Superior temporal gyrus (tissue), 1 donor: Measurements from ENCODE around the gene SCGB1D4.
A peak's percentile ranks its signal among the peaks of the same experiment; 100 is the strongest.
"Not testable (repeated sequence)": the region's sequence is repeated elsewhere in the genome, so short reads cannot be mapped to it uniquely, and the experiment has no call there.

Source experiments
- DNase-seq: peaks from one replicate; pipeline ENCODE4 v3.0.0-alpha.2; 2016; ENCODE audit errors: extremely low spot score

Gene SCGB1D4

GRCh38 chr11:62298975-62299374, at the start of gene SCGB1D4:
Gene SCGB1D4 (minus strand): TSS chr11:62299075. CDS start chr11:62299010, 65 bp downstream.
- no peak for DNase-seq

GRCh38 chr11:62345861-62346260, 47.0 kb upstream of the SCGB1D4 start:
- DNase-seq = no peak

- DNase-seq = no peak
These were observed 45.3 kb upstream of the SCGB1D4 start for GRCh38 chr11:62344210-62344609.

GRCh38 chr11:62343646-62344190, 44.8 kb upstream of the SCGB1D4 start:
- DNase-seq = not testable (repeated sequence)

- DNase-seq = no peak
These were observed 42.7 kb upstream of the SCGB1D4 start for GRCh38 chr11:62341588-62341987.

- DNase-seq = peak; percentile 93
These were observed 41.5 kb upstream of the SCGB1D4 start for GRCh38 chr11:62340269-62340901.

GRCh38 chr11:62338218-62338617, 39.3 kb upstream of the SCGB1D4 start:
- peak; percentile 42 for DNase-seq

- DNase-seq = peak; percentile 88
These were observed 38.7 kb upstream of the SCGB1D4 start, which contains the start of gene ASRGL1 for GRCh38 chr11:62337303-62338181. Gene ASRGL1 (plus strand): TSS chr11:62337448. CDS start chr11:62337978, 530 bp downstream.

- not testable (repeated sequence) for DNase-seq
These were observed 38.1 kb upstream of the SCGB1D4 start for GRCh38 chr11:62336949-62337302.

GRCh38 chr11:62333768-62334167, 34.9 kb upstream of the SCGB1D4 start:
- DNase-seq = no peak

GRCh38 chr11:62331264-62331663, 32.4 kb upstream of the SCGB1D4 start:
- DNase-seq = not testable (repeated sequence)

GRCh38 chr11:62327541-62327940, 28.7 kb upstream of the SCGB1D4 start:
- DNase-seq = not testable (repeated sequence)

GRCh38 chr11:62326719-62327118, 27.8 kb upstream of the SCGB1D4 start:
- DNase-seq = not testable (repeated sequence)

- DNase-seq = not testable (repeated sequence)
These were observed 26.9 kb upstream of the SCGB1D4 start for GRCh38 chr11:62325781-62326180.

- no peak for DNase-seq
These were observed 26.1 kb upstream of the SCGB1D4 start for GRCh38 chr11:62324731-62325556.

- no peak for DNase-seq
These were observed 23.6 kb upstream of the SCGB1D4 start for GRCh38 chr11:62322524-62322923.

GRCh38 chr11:62315431-62315830, 16.6 kb upstream of the SCGB1D4 start:
- DNase-seq = no peak

GRCh38 chr11:62309991-62310390, 11.1 kb upstream of the SCGB1D4 start:
- DNase-seq = no peak

- no peak for DNase-seq
These were observed 9.1 kb upstream of the SCGB1D4 start for GRCh38 chr11:62307950-62308349.

- no peak for DNase-seq
These were observed 7.4 kb upstream of the SCGB1D4 start for GRCh38 chr11:62306227-62306626.

GRCh38 chr11:62295504-62295903, 3.4 kb downstream of the SCGB1D4 start:
- no peak for DNase-seq

- DNase-seq = no peak
These were observed 18.4 kb downstream of the SCGB1D4 start for GRCh38 chr11:62280452-62280851.
